ENCODE measurements around the gene IRX3. TPM values are rescaled to one million over a fixed set of nuclear protein-coding genes. Genes with fewer than 3 reads are reported as not detected.

IRX3 gene
- total RNA-seq, 1 donor from 2014 or later: 4.1 TPM

DNA sequence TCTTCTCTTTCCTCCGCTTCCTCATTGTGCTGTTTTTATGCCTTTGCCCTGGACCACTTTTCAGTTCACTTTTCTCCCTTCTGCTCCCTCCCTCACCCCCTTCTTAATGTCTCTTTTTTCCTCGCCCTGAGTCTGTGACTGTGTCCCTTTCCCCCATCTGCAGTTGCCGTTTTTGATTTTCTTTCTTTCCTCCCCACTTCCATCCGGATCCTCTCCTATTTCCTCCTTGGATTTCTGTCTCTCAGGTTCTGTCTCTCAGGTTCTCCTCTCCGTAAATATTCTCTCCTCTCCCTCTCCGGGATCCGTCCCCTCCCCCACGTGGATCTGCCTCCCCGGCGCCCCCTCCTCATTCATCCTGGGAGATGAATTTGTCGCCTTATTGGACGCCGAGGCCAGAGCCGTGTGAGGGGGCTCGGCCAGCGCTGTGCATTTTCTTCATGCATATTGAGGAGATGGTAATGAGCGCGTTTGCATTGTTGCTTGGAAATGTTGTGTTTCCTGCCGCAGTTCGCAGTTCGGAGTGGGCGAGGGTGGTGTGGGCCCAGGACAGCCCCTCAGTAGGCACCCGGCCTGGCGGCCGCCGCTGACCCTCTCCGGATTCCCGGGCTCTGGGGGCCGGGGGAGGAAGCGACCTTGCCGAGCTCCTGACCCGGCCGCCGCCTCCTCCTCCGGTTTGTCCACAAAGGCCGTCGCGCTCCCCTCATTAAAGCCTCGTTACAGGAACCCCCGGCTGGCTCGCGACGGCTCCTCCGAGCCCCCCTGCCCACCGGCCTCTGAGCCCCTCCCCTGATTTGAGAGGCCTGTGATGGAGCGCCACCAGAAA, 4.5 kb upstream of the IRX3 start:
- peaks cover 3% of the 10 kb centered on the region for H3K9me3 Mint-ChIP-seq (ENCODE audit: low read depth)
- peaks cover 82% of the 10 kb centered on the region for H3K27me3 Mint-ChIP-seq
- H3K4me1 Mint-ChIP-seq (ENCODE audit: low read depth): peaks cover 22% of the 10 kb centered on the region
- H3K27ac Mint-ChIP-seq: no peak overlapping the region
- TF ChIP-seq, protein P1, sequence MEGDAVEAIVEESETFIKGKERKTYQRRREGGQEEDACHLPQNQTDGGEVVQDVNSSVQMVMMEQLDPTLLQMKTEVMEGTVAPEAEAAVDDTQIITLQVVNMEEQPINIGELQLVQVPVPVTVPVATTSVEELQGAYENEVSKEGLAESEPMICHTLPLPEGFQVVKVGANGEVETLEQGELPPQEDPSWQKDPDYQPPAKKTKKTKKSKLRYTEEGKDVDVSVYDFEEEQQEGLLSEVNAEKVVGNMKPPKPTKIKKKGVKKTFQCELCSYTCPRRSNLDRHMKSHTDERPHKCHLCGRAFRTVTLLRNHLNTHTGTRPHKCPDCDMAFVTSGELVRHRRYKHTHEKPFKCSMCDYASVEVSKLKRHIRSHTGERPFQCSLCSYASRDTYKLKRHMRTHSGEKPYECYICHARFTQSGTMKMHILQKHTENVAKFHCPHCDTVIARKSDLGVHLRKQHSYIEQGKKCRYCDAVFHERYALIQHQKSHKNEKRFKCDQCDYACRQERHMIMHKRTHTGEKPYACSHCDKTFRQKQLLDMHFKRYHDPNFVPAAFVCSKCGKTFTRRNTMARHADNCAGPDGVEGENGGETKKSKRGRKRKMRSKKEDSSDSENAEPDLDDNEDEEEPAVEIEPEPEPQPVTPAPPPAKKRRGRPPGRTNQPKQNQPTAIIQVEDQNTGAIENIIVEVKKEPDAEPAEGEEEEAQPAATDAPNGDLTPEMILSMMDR (IDR thresholded peaks at IDR 0.05; ENCODE audit: unreplicated experiment): no peak
- DNase-seq (ENCODE audit: low spot score, unreplicated experiment): no peak
- H3K36me3 Mint-ChIP-seq (ENCODE audit: insufficient read depth): no peaks in the 10 kb centered on the region
- peak overlapping the region; percentile 46 for H3K4me3 Mint-ChIP-seq (ENCODE audit: low read depth)

DNA sequence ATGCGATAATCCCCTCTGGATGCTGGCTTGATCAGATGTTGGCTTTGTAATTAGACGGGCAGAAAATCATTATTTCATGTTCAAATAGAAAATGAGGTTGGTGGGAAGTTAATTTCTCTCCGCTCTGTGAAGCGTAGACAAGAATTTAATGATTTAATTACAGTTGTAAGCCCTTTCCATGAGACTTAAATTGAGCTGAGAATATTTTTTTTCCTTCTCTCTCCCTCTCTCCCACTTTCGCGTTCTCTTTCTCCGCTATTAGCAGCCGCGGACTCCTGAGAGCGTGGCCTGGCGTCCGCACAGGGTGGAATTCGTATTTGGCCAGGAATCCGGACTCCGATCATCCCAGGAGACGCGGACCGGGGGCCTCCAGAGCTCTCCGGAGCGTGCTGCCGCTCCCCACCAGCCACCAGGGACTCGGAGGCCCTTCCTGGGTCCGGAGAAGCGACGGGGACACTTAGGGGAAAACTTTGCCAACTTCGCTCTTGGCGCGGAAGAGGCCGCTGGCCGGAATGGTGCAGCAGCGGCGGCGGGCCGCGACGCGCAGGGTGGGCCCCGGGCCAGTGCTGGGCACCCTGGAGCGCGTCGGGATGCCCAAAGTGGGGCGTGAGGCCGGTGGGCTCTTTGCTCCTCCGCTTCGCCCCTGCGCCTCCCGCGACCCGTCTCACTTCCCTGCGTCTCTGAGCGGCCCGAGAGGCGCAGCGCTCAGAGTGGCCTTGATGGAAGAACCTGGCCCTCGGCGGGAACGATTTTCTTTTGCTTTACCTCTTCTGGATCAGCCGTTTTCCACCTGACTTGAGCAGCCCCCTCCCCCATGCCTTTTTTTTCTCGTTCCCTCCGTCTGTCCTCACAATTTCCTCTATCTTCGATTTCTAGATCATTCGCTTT, 3.6 kb upstream of the IRX3 start:
- peaks cover 22% of the 10 kb centered on the region for H3K4me1 Mint-ChIP-seq (ENCODE audit: low read depth)
- H3K36me3 Mint-ChIP-seq (ENCODE audit: insufficient read depth): no peaks in the 10 kb centered on the region
- no peaks in the 10 kb centered on the region for H3K9me3 Mint-ChIP-seq (ENCODE audit: low read depth)
- no peak overlapping the region for H3K27ac Mint-ChIP-seq
- peak overlapping the region; percentile 46 for H3K4me3 Mint-ChIP-seq (ENCODE audit: low read depth)
- TF ChIP-seq, protein P1 (IDR thresholded peaks at IDR 0.05; ENCODE audit: unreplicated experiment): no peak
- DNase-seq (ENCODE audit: low spot score, unreplicated experiment): peak; percentile 10
- peaks cover 81% of the 10 kb centered on the region for H3K27me3 Mint-ChIP-seq

DNA sequence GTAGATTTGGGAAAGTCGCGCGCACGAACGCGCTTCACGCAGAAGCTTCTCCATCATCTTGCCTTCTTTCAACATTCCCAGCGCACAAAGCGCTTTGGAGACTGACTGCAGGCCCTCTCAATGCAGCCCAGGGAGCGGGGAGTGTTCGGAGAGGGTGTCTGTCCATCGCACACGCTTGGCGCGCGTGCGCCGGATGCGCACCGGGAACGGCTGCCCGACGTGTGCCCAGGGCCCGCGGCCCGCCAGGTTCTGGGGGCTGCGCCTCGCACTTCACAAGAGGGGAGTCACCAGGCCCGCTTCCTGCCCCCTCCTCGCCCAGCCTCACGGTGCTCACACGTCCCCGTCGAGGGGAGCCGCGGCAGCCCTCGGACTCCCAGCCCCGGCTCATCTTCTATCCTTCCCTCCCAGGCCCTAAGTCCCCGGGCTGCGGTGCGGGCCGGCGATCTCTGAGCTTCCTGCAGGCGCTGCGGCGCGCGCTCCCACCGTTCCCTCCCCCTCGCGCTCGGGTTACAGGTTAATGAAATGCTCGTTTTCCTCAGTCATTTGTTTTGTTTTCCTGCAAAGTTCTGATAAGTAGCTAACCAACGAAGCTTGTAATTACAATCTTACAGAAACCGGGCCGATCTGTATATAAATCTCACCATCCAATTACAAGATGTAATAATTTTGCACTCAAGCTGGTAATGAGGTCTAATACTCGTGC, 2.8 kb upstream of the IRX3 start:
- Mint-ChIP-seq H3K36me3 (ENCODE audit: insufficient read depth) (no peaks in the 10 kb centered on the region), H3K4me3 (ENCODE audit: low read depth) (peak overlapping the region; percentile 17), H3K9me3 (ENCODE audit: low read depth) (no peaks in the 10 kb centered on the region), H3K4me1 (ENCODE audit: low read depth) (peaks cover 22% of the 10 kb centered on the region), H3K27ac (no peak overlapping the region), H3K27me3 (peaks cover 81% of the 10 kb centered on the region)
- peak; percentile 15 for DNase-seq (ENCODE audit: low spot score, unreplicated experiment)
- TF ChIP-seq, protein P1 (IDR thresholded peaks at IDR 0.05; ENCODE audit: unreplicated experiment): no peak

DNA sequence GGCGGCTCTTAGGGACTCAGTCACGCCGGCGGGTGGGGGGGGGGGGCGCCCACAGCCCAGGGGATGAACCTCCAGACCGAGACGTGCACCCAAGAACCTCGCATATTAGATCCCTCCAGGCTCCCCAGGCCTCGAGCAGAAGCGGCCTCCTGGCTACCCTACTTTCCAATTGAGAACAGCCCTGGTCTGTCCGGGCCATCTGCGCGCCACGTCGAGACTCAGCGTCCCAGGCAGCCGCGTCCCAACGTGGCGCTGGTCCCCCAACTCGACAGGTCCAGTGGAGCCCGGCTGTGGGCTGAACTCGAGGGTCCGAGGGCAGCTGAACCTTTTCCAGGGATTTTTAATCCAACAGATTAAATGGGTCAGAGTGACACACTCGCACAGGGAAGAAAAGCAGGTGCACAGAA, 2.3 kb upstream of the IRX3 start:
- DNase-seq (ENCODE audit: low spot score, unreplicated experiment): no peak
- no peak overlapping the region for H3K27ac Mint-ChIP-seq
- no peaks in the 10 kb centered on the region for H3K36me3 Mint-ChIP-seq (ENCODE audit: insufficient read depth)
- no peak overlapping the region for H3K4me3 Mint-ChIP-seq (ENCODE audit: low read depth)
- H3K27me3 Mint-ChIP-seq: peaks cover 79% of the 10 kb centered on the region
- H3K4me1 Mint-ChIP-seq (ENCODE audit: low read depth): peaks cover 22% of the 10 kb centered on the region
- TF ChIP-seq, protein P1 (IDR thresholded peaks at IDR 0.05; ENCODE audit: unreplicated experiment): no peak
- H3K9me3 Mint-ChIP-seq (ENCODE audit: low read depth): no peaks in the 10 kb centered on the region

All from progenitor cell of endocrine pancreas (in vitro differentiated cells).